D721Med (cell line): Measurements from ENCODE around the gene HBZ.

Experiments
- DNase-seq: peaks from one replicate; pipeline ENCODE4 v3.0.0; 2011; ENCODE audit warnings: low spot score; ENCODE audit not compliant: insufficient read length
- FAIRE-seq: peaks from 2 replicates; lab custom pipeline; 2011; peaks lifted over from hg19 to GRCh38; lab: Jason Lieb, UNC
- TF ChIP-seq, protein P1 (sequence below): IDR thresholded peaks from 2 replicates; pipeline ENCODE4 v1.5.1; 2012; ENCODE audit warnings: mild to moderate bottlenecking, control low read depth; ENCODE audit not compliant: insufficient read depth; ENCODE audit errors: missing control alignments

HBZ gene

DNA sequence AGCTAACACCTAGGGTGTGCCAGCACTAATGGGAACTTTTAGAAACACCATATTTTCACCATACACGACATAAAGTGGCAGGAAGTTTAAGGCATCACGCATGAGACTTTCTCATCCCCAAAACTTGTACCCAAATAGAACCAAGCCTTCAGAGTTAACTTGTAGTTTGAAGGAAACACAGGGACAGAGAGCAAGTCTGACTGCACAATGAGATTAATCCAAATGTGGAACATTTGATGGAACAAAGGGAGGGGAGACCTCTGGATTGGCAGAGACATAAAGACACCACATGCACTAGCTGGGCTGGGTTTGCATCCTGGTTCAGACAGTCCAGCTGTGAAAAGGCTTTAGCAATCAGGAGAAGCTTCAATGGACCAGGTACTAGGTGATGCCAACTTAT lies 38.1 kb upstream of the HBZ start:
- FAIRE-seq (no peak), DNase-seq (no peak)
- TF ChIP-seq, protein P1, sequence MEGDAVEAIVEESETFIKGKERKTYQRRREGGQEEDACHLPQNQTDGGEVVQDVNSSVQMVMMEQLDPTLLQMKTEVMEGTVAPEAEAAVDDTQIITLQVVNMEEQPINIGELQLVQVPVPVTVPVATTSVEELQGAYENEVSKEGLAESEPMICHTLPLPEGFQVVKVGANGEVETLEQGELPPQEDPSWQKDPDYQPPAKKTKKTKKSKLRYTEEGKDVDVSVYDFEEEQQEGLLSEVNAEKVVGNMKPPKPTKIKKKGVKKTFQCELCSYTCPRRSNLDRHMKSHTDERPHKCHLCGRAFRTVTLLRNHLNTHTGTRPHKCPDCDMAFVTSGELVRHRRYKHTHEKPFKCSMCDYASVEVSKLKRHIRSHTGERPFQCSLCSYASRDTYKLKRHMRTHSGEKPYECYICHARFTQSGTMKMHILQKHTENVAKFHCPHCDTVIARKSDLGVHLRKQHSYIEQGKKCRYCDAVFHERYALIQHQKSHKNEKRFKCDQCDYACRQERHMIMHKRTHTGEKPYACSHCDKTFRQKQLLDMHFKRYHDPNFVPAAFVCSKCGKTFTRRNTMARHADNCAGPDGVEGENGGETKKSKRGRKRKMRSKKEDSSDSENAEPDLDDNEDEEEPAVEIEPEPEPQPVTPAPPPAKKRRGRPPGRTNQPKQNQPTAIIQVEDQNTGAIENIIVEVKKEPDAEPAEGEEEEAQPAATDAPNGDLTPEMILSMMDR: no peak

- TF ChIP-seq, protein P1: no peak
- no peak for FAIRE-seq
- no peak for DNase-seq
Observed at GRCh38 chr16:116015-116414, 36.4 kb upstream of the HBZ start.

GRCh38 chr16:117379-118365 lies 34.8 kb upstream of the HBZ start:
- TF ChIP-seq, protein P1: peak; percentile 69
- peak; percentile 64 for DNase-seq
- no peak for FAIRE-seq

DNA sequence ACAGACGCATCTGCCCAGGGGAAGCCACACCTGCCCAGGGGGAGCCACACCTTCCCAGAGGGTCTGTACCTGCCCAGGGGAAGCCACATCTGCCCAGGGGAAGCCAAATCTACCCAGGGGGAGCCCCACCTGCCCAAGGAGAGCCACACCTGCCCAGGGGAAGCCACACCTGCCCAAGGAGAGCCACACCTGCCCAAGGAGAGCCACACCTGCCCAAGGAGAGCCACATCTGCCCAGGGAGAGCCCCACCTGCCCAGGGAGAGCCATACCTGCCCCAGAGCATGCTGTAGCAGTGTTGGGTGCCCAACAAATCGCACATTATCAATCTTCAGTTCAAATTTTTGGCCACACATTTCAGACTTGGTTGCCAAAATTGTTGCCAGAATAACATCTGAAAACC lies 33.6 kb upstream of the HBZ start:
- FAIRE-seq (no peak), DNase-seq (no peak)
- TF ChIP-seq, protein P1: no peak

DNA sequence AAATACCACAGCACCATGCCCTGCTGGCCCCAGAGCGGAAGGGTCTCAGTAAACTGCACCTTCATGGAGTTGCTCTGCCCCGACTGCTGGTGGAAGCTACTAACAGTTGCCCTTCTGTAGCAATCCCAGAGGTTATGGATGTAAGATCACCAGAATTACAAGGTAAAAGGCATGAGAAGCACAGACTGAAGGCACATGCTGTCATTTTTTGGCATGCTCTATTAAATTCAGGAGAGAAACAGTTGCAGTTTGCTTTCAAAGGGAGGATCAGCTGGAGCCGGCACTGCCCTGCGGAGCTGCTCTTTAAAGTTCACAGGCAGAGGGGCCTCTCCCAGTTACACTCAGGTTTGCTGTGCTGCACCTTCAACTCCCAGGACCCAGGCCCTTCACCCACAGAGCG lies 33.1 kb upstream of the HBZ start:
- no peak for FAIRE-seq
- TF ChIP-seq, protein P1: no peak
- no peak for DNase-seq

DNA sequence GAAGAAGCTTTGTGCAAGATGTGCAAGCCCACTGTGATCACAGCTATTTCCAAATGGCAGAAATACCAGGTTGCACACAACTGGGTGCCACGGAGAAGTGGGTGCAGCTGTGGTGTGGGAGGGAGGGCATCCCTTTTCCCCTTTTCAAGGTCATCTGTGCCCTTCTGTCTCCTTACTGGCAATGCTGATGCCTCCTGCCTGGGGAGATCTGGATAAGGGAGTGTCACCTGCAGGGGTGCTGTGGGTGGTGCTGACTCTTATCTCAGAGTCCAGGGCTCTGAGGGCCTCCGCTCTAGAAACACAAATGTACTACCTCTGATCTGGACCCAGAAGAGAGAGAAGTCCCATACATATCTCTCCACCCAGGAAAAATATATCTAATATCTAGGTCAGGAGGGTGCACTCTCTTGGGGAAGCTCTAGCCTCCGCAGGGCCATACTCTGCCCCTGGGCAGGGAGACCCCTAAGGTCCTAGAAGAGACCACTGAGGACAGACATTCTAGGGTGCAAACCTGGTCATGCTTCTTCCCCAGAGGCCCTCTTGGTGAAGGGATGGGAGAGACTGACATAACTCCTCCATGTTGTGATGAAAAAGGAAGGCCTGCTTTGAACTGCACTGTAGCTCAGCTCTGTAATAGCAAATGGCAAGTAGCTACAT lies 32.5 kb upstream of the HBZ start:
- FAIRE-seq (no peak), DNase-seq (no peak)
- TF ChIP-seq, protein P1: no peak
